ENCODE results near the gene FUNDC2. TPM values are rescaled to one million over a fixed set of nuclear protein-coding genes. Genes with fewer than 3 reads are reported as not detected.

The FUNDC2 gene
- total and polyA plus RNA-seq, 11 donors = 147 to 445 (median 284) TPM

DNA sequence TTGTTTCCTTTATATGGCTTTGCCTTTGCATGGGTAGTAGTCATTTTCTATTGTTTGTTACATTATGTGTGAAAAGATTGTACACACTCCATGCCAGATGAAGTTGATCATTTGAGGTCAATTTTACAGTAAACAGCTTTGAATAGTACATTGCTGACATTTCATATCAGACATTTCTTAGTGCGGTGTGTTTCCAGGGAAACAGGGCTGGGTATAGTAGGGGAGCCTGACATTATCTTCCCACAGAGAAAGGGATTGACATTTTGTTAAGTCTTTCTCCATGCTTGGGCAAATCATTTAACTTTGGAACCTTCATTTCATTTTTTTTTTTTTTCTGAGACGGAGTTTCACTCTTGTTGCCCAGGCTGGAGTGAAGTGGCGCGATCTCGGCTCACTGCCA lies 5.0 kb downstream of the FUNDC2 start:
- Histone ChIP-seq H3K4me1 (peaks cover 0 to 13% (median 4%) of the 10 kb centered on the region in 12 donors), H3K27me3 (no peaks in the 10 kb centered on the region), H3K36me3 (peaks cover 0 to 34% (median 15%) of the 10 kb centered on the region in 9 donors), H3K9me3 (peaks cover 0 to 8% (median 0%) of the 10 kb centered on the region in 12 donors), H3K4me3 (no peak overlapping the region), H3K27ac (no peak overlapping the region)
- WGBS, 4 donors = 82 to 87% (median 85%) methylated on average over 5 of the region's 5 CpGs
- intact Hi-C loops (cut with DNase I) = no loop called here
- TF ChIP-seq, protein P1, sequence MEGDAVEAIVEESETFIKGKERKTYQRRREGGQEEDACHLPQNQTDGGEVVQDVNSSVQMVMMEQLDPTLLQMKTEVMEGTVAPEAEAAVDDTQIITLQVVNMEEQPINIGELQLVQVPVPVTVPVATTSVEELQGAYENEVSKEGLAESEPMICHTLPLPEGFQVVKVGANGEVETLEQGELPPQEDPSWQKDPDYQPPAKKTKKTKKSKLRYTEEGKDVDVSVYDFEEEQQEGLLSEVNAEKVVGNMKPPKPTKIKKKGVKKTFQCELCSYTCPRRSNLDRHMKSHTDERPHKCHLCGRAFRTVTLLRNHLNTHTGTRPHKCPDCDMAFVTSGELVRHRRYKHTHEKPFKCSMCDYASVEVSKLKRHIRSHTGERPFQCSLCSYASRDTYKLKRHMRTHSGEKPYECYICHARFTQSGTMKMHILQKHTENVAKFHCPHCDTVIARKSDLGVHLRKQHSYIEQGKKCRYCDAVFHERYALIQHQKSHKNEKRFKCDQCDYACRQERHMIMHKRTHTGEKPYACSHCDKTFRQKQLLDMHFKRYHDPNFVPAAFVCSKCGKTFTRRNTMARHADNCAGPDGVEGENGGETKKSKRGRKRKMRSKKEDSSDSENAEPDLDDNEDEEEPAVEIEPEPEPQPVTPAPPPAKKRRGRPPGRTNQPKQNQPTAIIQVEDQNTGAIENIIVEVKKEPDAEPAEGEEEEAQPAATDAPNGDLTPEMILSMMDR (IDR thresholded peaks at IDR 0.05) = no peak
- TF ChIP-seq POLR2A (IDR thresholded peaks at IDR 0.05) = no peak
- DNase-seq = no peak
- no peak for ATAC-seq

DNA sequence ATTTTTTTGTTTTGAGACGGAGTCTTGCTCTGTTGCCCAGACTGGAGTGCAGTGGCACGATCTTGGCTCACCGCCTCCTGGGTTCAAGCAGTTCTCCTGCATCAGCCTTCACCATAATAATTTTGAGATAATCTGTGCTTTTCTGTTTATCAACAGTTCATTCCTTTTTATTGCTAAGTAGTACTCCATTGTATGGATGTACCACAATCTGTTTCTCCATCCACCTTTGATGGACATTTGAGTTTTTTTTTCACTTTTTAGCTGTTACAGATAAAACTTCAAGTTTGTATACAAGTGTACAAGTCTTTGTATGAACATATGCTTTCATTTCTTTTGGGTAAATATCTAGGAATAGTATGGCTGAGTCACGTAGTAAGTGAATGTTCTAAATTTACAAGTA lies 9.0 kb downstream of the FUNDC2 start:
- Histone ChIP-seq H3K36me3 (peaks cover 0 to 41% (median 15%) of the 10 kb centered on the region in 9 donors), H3K4me3 (no peak overlapping the region), H3K9me3 (peaks cover 0 to 13% (median 0%) of the 10 kb centered on the region in 12 donors), H3K27me3 (no peaks in the 10 kb centered on the region), H3K4me1 (peaks cover 0 to 6% (median 0%) of the 10 kb centered on the region in 12 donors), H3K27ac (no peak overlapping the region)
- ATAC-seq = no peak
- WGBS, 4 donors = 87 to 98% (median 93%) methylated on average over 4 of the region's 4 CpGs
- no peak for DNase-seq
- intact Hi-C loops (cut with DNase I) = no loop called here
- no peak for TF ChIP-seq POLR2A (IDR thresholded peaks at IDR 0.05)
- TF ChIP-seq, protein P1 (IDR thresholded peaks at IDR 0.05) = no peak

DNA sequence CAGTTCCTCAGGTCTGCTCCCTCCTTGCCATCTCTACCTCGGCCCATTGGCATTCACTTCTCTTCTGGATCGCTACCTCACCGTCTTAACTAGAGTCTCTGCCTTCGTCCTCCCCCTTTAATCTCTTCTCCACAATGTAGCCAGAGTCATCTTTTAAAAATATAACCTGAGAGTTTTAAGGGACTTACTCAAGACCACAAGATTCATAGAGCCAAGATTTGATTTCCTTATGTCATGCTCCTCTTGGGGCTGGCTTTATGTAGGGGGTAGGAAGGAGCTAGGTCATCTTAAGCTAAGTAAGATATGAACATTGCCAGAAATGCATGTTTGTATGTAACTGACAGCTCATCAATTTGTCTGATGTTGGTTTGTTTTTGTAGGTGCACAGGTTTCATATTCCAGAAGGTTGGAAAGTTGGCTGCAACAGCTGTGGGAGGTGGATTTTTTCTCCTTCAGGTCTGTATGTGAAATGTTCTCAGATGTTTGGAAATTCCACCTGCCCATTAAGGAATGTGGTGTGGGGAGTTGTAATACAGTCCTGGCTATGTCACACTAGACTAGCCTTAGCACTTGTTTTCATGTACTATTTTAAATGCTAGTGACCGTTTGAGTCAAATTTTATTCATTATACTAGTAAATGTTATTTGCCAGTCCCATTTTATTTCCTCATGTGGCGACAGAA lies 19.6 kb downstream of the FUNDC2 start:
- ATAC-seq (no peak), DNase-seq (no peak)
- Histone ChIP-seq H3K4me1 (peaks cover 0 to 34% (median 5%) of the 10 kb centered on the region in 12 donors), H3K27ac (no peak overlapping the region), H3K36me3 (peaks cover 0 to 18% (median 5%) of the 10 kb centered on the region in 9 donors), H3K9me3 (no peaks in the 10 kb centered on the region), H3K4me3 (no peak overlapping the region), H3K27me3 (no peaks in the 10 kb centered on the region)
- intact Hi-C loops (cut with DNase I) = no loop called here
- TF ChIP-seq POLR2A (IDR thresholded peaks at IDR 0.05) = no peak
- TF ChIP-seq, protein P1 (IDR thresholded peaks at IDR 0.05) = no peak
- 67 to 84% (median 74%) methylated on average over 6 of the region's 6 CpGs for WGBS, 4 donors

DNA sequence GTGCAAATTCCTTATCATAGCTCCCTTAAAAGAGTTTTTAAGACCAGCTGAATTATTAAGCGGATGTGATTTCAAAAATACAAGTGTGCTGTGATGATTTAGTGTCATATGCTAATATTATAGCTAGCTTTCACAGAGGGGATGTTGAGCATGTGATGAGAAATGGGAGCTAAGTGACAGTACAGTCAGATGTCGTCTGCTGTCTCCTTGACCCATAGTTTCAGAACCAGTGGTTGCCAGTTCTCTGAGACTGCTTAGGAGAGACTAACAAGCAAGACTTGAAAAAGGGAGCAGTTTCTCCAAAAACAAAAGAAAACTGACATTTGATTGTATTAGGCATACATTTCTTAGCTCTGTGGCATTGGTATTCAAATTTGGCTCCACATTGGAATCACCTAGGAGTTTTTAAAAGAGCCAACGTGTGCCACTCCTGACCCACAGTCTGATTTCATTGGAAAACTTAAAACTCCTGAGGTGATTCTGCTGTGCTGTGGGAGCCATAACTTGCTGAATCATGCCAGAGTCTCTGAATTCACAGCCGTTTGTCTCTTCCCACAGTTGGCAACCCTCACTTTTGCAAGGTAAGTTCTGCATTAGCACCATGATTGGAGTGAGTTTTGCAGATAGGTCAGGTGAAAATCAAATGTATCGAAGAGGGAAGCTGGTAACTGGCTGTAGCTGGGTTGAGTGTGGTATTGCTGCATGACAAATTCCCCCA lies 20.3 kb downstream of the FUNDC2 start:
- WGBS, 4 donors = 55 to 73% (median 66%) methylated on average over 5 of the region's 5 CpGs
- Histone ChIP-seq H3K27ac (no peak overlapping the region), H3K4me3 (no peak overlapping the region), H3K4me1 (peaks cover 0 to 34% (median 5%) of the 10 kb centered on the region in 12 donors), H3K9me3 (no peaks in the 10 kb centered on the region), H3K27me3 (no peaks in the 10 kb centered on the region), H3K36me3 (peaks cover 0 to 25% (median 11%) of the 10 kb centered on the region in 9 donors)
- no peak for TF ChIP-seq POLR2A (IDR thresholded peaks at IDR 0.05)
- TF ChIP-seq, protein P1 (IDR thresholded peaks at IDR 0.05) = no peak
- no peak for ATAC-seq
- intact Hi-C loops (cut with DNase I) = no loop called here
- no peak for DNase-seq
